ENCODE results near the gene CD40LG. TPM values are rescaled to one million over a fixed set of nuclear protein-coding genes. Genes with fewer than 3 reads are reported as not detected.

Gene CD40LG
- total RNA-seq, 1 experiment from 2014 or later = not detected

DNA sequence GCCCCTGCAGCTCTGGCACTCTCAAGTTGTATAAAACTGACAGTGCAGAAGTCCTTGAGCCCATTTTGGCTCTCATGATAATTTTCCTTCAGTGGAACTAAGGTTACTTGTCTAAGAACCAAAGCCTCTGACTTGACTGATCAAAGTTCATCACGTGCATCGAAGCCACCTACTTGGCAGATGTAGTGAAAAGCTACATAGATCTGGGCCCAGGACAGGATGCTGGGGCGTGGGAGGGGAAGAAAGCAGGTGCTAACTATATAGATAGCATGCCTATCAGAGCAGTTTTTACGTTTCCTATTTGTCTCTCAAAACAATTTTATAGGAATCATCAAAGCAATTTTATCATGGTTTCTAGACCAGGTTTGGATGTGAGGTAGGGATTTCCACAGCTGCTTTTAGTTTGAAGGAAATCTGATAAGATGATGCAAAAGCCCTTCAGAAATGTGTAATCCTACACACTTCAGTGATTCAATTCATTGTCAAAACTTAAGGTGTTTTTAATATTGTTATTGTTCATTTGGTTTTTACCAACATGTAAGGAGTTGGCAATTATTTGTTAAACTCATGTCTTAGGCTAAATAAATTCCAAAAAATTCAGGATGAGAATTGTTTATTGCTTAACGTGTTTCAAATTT, 1.2 kb upstream of the CD40LG start:
- CTCF ChIA-PET = no interaction called here

DNA sequence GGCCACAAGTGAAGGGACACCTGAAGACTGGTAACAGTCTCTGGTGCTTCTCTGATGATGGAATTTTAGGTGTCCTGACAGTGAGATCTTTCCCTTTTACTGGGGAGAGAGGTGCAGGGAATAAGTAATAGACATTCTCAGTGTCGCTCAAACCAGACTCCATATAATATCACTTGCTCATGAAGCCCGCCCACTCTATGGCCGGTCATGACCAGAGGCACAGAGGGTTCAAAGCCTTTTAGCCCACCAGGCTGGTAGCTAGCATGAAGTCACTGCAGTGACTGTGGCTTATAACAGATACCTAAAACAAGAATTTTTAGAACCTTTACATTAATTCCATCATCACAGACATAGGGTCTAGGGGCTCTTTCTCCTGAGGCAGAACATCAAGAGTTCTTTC, 2.9 kb downstream of the CD40LG start:
- Histone ChIP-seq H2AFZ (ENCODE audit: low read length) (no peak overlapping the region), H3K27me3 (ENCODE audit: low read length) (peaks cover 9% of the 10 kb centered on the region; the same call in 1 of the 2 replicates), H3K4me3 (ENCODE audit: low read length) (no peak overlapping the region), H3K4me1 (ENCODE audit: insufficient read depth, low read length) (no peaks in the 10 kb centered on the region), H3K79me2 (ENCODE audit: low read length) (no peaks in the 10 kb centered on the region), H3K27ac (ENCODE audit: low read length) (no peak overlapping the region), H3F3A (ENCODE audit: low read length, unreplicated experiment) (no peaks in the 10 kb centered on the region), H3K9me2 (replicated peaks; ENCODE audit: low read length) (no peaks in the 10 kb centered on the region), H3K4me2 (ENCODE audit: low read length) (no peak overlapping the region), H3K36me3 (ENCODE audit: low read depth, low read length) (no peaks in the 10 kb centered on the region), H3K9me3 (ENCODE audit: low read length) (no peaks in the 10 kb centered on the region), H4K20me1 (ENCODE audit: low read length) (no peaks in the 10 kb centered on the region), H3K9ac (ENCODE audit: low read length) (no peak overlapping the region)
- POLR2A ChIA-PET (ENCODE audit: unreplicated experiment) = no interaction called here
- TF ChIP-seq EZH2phosphoT487 (IDR thresholded peaks at IDR 0.05; ENCODE audit: borderline replicate concordance, low read length) (no peak), EZH2 (IDR thresholded peaks at IDR 0.05; ENCODE audit: low read length, unreplicated experiment) (no peak)
- TF ChIP-seq, protein P1, sequence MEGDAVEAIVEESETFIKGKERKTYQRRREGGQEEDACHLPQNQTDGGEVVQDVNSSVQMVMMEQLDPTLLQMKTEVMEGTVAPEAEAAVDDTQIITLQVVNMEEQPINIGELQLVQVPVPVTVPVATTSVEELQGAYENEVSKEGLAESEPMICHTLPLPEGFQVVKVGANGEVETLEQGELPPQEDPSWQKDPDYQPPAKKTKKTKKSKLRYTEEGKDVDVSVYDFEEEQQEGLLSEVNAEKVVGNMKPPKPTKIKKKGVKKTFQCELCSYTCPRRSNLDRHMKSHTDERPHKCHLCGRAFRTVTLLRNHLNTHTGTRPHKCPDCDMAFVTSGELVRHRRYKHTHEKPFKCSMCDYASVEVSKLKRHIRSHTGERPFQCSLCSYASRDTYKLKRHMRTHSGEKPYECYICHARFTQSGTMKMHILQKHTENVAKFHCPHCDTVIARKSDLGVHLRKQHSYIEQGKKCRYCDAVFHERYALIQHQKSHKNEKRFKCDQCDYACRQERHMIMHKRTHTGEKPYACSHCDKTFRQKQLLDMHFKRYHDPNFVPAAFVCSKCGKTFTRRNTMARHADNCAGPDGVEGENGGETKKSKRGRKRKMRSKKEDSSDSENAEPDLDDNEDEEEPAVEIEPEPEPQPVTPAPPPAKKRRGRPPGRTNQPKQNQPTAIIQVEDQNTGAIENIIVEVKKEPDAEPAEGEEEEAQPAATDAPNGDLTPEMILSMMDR (conservative IDR thresholded peaks at IDR 0.05; ENCODE audit: low read depth, low read length) = no peak
- DNase-seq = no peak
- ATAC-seq = no peak
- intact Hi-C loops (cut with micrococcal nuclease) = no loop called here
- CTCF ChIA-PET = no interaction called here
- no TSS peak for BruUV-seq (replicated peaks)

More for the DNA sequence above, 1.2 kb upstream of the CD40LG start:
- ATAC-seq (no peak), DNase-seq (no peak)
- BruUV-seq (replicated peaks) = no TSS peak
- Histone ChIP-seq H3K4me3 (ENCODE audit: low read length) (no peak overlapping the region), H3K4me1 (ENCODE audit: insufficient read depth, low read length) (no peaks in the 10 kb centered on the region), H3K9me3 (ENCODE audit: low read length) (no peaks in the 10 kb centered on the region), H2AFZ (ENCODE audit: low read length) (no peak overlapping the region), H3K4me2 (ENCODE audit: low read length) (no peak overlapping the region), H4K20me1 (ENCODE audit: low read length) (no peaks in the 10 kb centered on the region), H3K9ac (ENCODE audit: low read length) (no peak overlapping the region), H3K79me2 (ENCODE audit: low read length) (no peaks in the 10 kb centered on the region), H3F3A (ENCODE audit: low read length, unreplicated experiment) (no peaks in the 10 kb centered on the region), H3K27ac (ENCODE audit: low read length) (no peak overlapping the region), H3K36me3 (ENCODE audit: low read depth, low read length) (no peaks in the 10 kb centered on the region), H3K27me3 (ENCODE audit: low read length) (no peaks in the 10 kb centered on the region), H3K9me2 (replicated peaks; ENCODE audit: low read length) (no peaks in the 10 kb centered on the region)
- TF ChIP-seq EZH2 (IDR thresholded peaks at IDR 0.05; ENCODE audit: low read length, unreplicated experiment) (no peak), EZH2phosphoT487 (IDR thresholded peaks at IDR 0.05; ENCODE audit: borderline replicate concordance, low read length) (no peak)
- TF ChIP-seq, protein P1 (conservative IDR thresholded peaks at IDR 0.05; ENCODE audit: low read depth, low read length) = no peak
- intact Hi-C loops (cut with micrococcal nuclease) = no loop called here
- POLR2A ChIA-PET (ENCODE audit: unreplicated experiment) = no interaction called here
